ENCODE results near the gene MTMR1.

The MTMR1 gene

GRCh38 chrX:150768132-150768485 lies 74.9 kb downstream of the MTMR1 start:
- ChIA-PET CTCF (interaction anchor here (0.5 to 2.8 kb wide), 3 partner anchors 74 to 1861 kb away, joined by 3 to 18 read pairs (median 3); no protein-coding TSS in a partner anchor), POLR2A (ENCODE audit: low non-redundant PET) (no interaction called here)
- H3K27ac ChIP-seq, result no peak overlapping the region
- no peak for TF ChIP-seq CTCF (conservative IDR thresholded peaks at IDR 0.05; ENCODE audit: low read depth)
- DNase-seq (ENCODE audit: low spot score), result no peak

GRCh38 chrX:150768580-150769190 lies 75.5 kb downstream of the MTMR1 start:
- TF ChIP-seq CTCF (conservative IDR thresholded peaks at IDR 0.05; ENCODE audit: low read depth), result no peak
- DNase-seq (ENCODE audit: low spot score), result no peak
- POLR2A ChIA-PET (ENCODE audit: low non-redundant PET), result no interaction called here
- CTCF ChIA-PET, result interaction anchor here (0.5 to 2.8 kb wide), 5 partner anchors 74 to 1862 kb away, joined by 3 to 18 read pairs (median 3); no protein-coding TSS in a partner anchor
- H3K27ac ChIP-seq, result no peak overlapping the region

GRCh38 chrX:150769408-150769807 lies 76.2 kb downstream of the MTMR1 start:
- TF ChIP-seq CTCF (conservative IDR thresholded peaks at IDR 0.05; ENCODE audit: low read depth), result no peak
- DNase-seq (ENCODE audit: low spot score), result no peak
- no peak overlapping the region for H3K27ac ChIP-seq
- ChIA-PET CTCF (interaction anchor here (1.0 kb wide), 1 partner anchor 151 kb away, joined by 3 read pairs; no protein-coding TSS in a partner anchor), POLR2A (ENCODE audit: low non-redundant PET) (no interaction called here)

- no peak overlapping the region for H3K27ac ChIP-seq
- CTCF ChIA-PET, result interaction anchor here (3.3 kb wide), 1 partner anchor 312 kb away, joined by 49 read pairs; no protein-coding TSS in a partner anchor
- POLR2A ChIA-PET (ENCODE audit: low non-redundant PET), result no interaction called here
- DNase-seq (ENCODE audit: low spot score), result no peak
- no peak for TF ChIP-seq CTCF (conservative IDR thresholded peaks at IDR 0.05; ENCODE audit: low read depth)
Observed at GRCh38 chrX:150770623-150771022, 77.4 kb downstream of the MTMR1 start.

GRCh38 chrX:150771116-150771515 lies 77.9 kb downstream of the MTMR1 start:
- TF ChIP-seq CTCF (conservative IDR thresholded peaks at IDR 0.05; ENCODE audit: low read depth), result no peak
- no peak overlapping the region for H3K27ac ChIP-seq
- ChIA-PET CTCF (interaction anchor here (3.3 kb wide), 1 partner anchor 312 kb away, joined by 49 read pairs; no protein-coding TSS in a partner anchor), POLR2A (ENCODE audit: low non-redundant PET) (no interaction called here)
- no peak for DNase-seq (ENCODE audit: low spot score)

- DNase-seq (ENCODE audit: low spot score), result peak; percentile 63
- POLR2A ChIA-PET (ENCODE audit: low non-redundant PET), result no interaction called here
Observed at GRCh38 chrX:150772150-150772970, 79.2 kb downstream of the MTMR1 start.

More at GRCh38 chrX:150772150-150772970, 79.2 kb downstream of the MTMR1 start:
- peak; percentile 72 for TF ChIP-seq CTCF (conservative IDR thresholded peaks at IDR 0.05; ENCODE audit: low read depth)
- CTCF ChIA-PET, result interaction anchor here (0.6 to 3.3 kb wide), 14 partner anchors 9 to 324 kb away, joined by 3 to 49 read pairs (median 3); no protein-coding TSS in a partner anchor
- H3K27ac ChIP-seq, result no peak overlapping the region
